GM12801 (cell line): Measurements from ENCODE around the gene RARS2.

Experiments used
- TF ChIP-seq, protein P1 (sequence below): IDR thresholded peaks from one replicate; pipeline ENCODE4 v1.5.1; 2011; ENCODE audit warnings: control low read depth; ENCODE audit not compliant: insufficient read length; ENCODE audit errors: extremely low read depth

The RARS2 gene

DNA sequence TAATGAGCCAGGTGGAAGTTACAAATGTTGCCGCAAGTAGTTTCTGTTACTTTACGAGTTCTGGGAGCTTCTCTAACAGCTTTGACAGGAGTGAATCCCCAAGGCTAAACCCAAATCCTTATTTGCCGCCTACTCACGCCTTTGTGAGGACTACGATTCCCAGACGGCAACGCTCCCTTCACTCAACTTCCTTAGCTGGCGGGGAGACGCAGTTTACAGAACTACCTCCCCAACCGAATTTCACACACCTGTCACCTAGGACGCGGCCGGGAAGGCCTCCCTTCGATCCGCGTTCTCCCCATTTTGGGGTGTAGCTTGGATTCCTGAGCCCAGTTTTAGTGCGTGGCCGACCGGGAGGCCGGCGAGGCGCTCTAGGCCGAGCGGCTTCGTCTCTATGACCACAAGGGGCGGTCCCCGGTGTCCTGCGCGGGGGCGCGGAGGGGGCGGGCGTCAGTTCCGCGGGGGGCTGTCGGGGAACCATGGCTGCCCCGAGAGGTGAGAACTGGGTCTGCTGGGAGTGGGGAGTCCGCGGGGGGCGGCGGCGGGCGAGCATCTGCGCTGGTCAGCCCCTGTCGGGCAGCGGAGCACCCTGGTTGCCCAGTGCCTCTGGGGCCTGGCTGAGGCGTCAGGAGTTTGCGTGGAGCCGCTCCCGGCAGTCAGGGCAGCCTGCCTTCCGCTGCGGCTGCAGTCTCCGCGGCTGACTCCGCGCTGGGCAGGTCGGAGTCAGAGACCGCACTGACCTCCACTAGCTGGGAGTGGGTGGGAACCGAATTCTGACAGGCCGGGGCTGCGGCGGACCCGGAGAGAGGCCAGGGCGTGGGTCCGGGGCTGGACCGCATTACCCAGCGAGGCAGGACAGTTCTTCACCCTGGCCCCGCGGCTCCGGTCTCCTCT lies 117.0 kb downstream of the RARS2 start, which contains the start of gene SLC35A1:
SLC35A1 (plus strand) TSS at position 450 of the 894 bp plus-strand sequence; CDS start at position 480, 30 bp downstream.
- TF ChIP-seq, protein P1, sequence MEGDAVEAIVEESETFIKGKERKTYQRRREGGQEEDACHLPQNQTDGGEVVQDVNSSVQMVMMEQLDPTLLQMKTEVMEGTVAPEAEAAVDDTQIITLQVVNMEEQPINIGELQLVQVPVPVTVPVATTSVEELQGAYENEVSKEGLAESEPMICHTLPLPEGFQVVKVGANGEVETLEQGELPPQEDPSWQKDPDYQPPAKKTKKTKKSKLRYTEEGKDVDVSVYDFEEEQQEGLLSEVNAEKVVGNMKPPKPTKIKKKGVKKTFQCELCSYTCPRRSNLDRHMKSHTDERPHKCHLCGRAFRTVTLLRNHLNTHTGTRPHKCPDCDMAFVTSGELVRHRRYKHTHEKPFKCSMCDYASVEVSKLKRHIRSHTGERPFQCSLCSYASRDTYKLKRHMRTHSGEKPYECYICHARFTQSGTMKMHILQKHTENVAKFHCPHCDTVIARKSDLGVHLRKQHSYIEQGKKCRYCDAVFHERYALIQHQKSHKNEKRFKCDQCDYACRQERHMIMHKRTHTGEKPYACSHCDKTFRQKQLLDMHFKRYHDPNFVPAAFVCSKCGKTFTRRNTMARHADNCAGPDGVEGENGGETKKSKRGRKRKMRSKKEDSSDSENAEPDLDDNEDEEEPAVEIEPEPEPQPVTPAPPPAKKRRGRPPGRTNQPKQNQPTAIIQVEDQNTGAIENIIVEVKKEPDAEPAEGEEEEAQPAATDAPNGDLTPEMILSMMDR: no peak

DNA sequence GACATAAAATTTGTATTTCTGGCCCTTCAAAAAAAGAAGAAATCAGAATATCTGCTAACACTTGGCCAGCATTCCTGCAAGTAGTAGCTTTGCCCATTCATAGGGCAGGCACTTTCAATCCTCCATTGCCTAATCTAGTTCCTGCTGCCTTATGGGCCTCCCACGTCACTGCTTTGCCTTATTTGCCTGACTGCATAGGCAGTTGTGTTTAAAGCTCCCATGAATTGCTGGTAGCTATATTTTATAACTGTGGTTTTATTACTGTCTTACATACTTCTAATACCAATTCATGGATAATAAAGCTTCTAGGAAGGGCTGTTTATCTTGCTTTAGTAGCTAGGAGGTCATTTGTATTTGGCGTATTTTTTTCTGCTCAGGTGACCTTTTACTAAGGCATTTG lies 124.7 kb downstream of the RARS2 start:
- TF ChIP-seq, protein P1: no peak
